ENCODE measurements around the gene FIBIN. TPM values are rescaled to one million over a fixed set of nuclear protein-coding genes. Genes with fewer than 3 reads are reported as not detected.
"Not testable (repeated sequence)": the region's sequence is repeated elsewhere in the genome, so short reads cannot be mapped to it uniquely, and the experiment has no call there.

The FIBIN gene
- total and polyA plus RNA-seq, 10 donors: 1.00 to 17.9 (median 6.9) TPM

- TF ChIP-seq POLR2A (IDR thresholded peaks at IDR 0.05) (no peak), POLR2AphosphoS5 (IDR thresholded peaks at IDR 0.05) (no peak), CTCF (IDR thresholded peaks at IDR 0.05 in 8 of 11, conservative IDR thresholded peaks at IDR 0.05 in 3 of 11) (no peak)
- no peak for DNase-seq
- WGBS, 5 donors: 71 to 86% (median 81%) methylated on average over 2 of the region's 2 CpGs
- Histone ChIP-seq H3K9me3 (peaks cover 0 to 4% (median 0%) of the 10 kb centered on the region in 8 donors), H3K4me1 (no peaks in the 10 kb centered on the region), H3K27me3 (replicated peaks in 1 of 7) (no peaks in the 10 kb centered on the region), H3K27ac (no peak overlapping the region), H3K36me3 (no peaks in the 10 kb centered on the region), H3K4me3 (no peak overlapping the region)
- intact Hi-C loops (cut with DNase I; ENCODE audit: low total_unique reads): no loop called here
These were observed 22.0 kb upstream of the FIBIN start for GRCh38 chr11:26971961-26972360.

- no peak overlapping the region for H3K27ac ChIP-seq
- TF ChIP-seq POLR2AphosphoS5 (IDR thresholded peaks at IDR 0.05) (no peak), POLR2A (IDR thresholded peaks at IDR 0.05) (no peak)
These were observed 19.7 kb upstream of the FIBIN start for GRCh38 chr11:26974069-26974783.

GRCh38 chr11:26974996-26975395 lies 18.9 kb upstream of the FIBIN start:
- H3K27me3 ChIP-seq (replicated peaks in 1 of 7): no peaks in the 10 kb centered on the region
- 48 to 56% (median 54%) methylated on average over 2 of the region's 2 CpGs for WGBS, 5 donors
- no peaks in the 10 kb centered on the region for H3K36me3 ChIP-seq
- no peaks in the 10 kb centered on the region for H3K4me1 ChIP-seq
- intact Hi-C loops (cut with DNase I; ENCODE audit: low total_unique reads): no loop called here
- H3K27ac ChIP-seq: no peak overlapping the region
- TF ChIP-seq CTCF (IDR thresholded peaks at IDR 0.05 in 8 of 11, conservative IDR thresholded peaks at IDR 0.05 in 3 of 11): no peak
- TF ChIP-seq POLR2A (IDR thresholded peaks at IDR 0.05): no peak
- TF ChIP-seq POLR2AphosphoS5 (IDR thresholded peaks at IDR 0.05): no peak
- DNase-seq: no peak
- H3K4me3 ChIP-seq: no peak overlapping the region
- peaks cover 0 to 23% (median 17%) of the 10 kb centered on the region in 8 donors for H3K9me3 ChIP-seq

More at GRCh38 chr11:26974069-26974783, 19.7 kb upstream of the FIBIN start:
- DNase-seq: no peak
- H3K27me3 ChIP-seq (replicated peaks in 1 of 7): no peaks in the 10 kb centered on the region
- 68 to 80% (median 73%) methylated on average over 3 of the region's 3 CpGs for WGBS, 5 donors
- H3K9me3 ChIP-seq: peaks cover 0 to 15% (median 10%) of the 10 kb centered on the region in 8 donors
- intact Hi-C loops (cut with DNase I; ENCODE audit: low total_unique reads): no loop called here
- H3K4me3 ChIP-seq: no peak overlapping the region
- no peaks in the 10 kb centered on the region for H3K4me1 ChIP-seq
- no peaks in the 10 kb centered on the region for H3K36me3 ChIP-seq

GRCh38 chr11:26976389-26976788 lies 17.5 kb upstream of the FIBIN start:
- Histone ChIP-seq H3K27me3 (replicated peaks in 1 of 7) (no peaks in the 10 kb centered on the region), H3K4me1 (no peaks in the 10 kb centered on the region), H3K27ac (no peak overlapping the region), H3K9me3 (peaks cover 0 to 37% (median 27%) of the 10 kb centered on the region in 8 donors), H3K36me3 (no peaks in the 10 kb centered on the region), H3K4me3 (no peak overlapping the region)
- no peak for TF ChIP-seq POLR2A (IDR thresholded peaks at IDR 0.05)
- no peak for TF ChIP-seq POLR2AphosphoS5 (IDR thresholded peaks at IDR 0.05)
- no peak for TF ChIP-seq CTCF (IDR thresholded peaks at IDR 0.05 in 8 of 11, conservative IDR thresholded peaks at IDR 0.05 in 3 of 11)
- intact Hi-C loops (cut with DNase I; ENCODE audit: low total_unique reads): no loop called here
- WGBS, 5 donors: 70 to 86% (median 83%) methylated on average over 5 of the region's 5 CpGs
- no peak for DNase-seq

GRCh38 chr11:26977209-26977608 lies 16.7 kb upstream of the FIBIN start:
- H3K36me3 ChIP-seq; DNase-seq; H3K4me3 ChIP-seq; H3K27me3 ChIP-seq (replicated peaks in 1 of 7); H3K27ac ChIP-seq; intact Hi-C loops (cut with DNase I; ENCODE audit: low total_unique reads); H3K4me1 ChIP-seq: not testable (repeated sequence)
- WGBS, 5 donors: 89 to 95% (median 92%) methylated on average over 12 to 15 of the region's 15 CpGs
- H3K9me3 ChIP-seq: peaks cover 0 to 43% (median 29%) of the 10 kb centered on the region in 8 donors
